Measurements from ENCODE around the gene ATP13A3. TPM values are rescaled to one million over a fixed set of nuclear protein-coding genes. Genes with fewer than 3 reads are reported as not detected.

ATP13A3 gene
- total RNA-seq, 4 donors from 2014 or later: 23.6 to 129 (median 69.8) TPM

DNA sequence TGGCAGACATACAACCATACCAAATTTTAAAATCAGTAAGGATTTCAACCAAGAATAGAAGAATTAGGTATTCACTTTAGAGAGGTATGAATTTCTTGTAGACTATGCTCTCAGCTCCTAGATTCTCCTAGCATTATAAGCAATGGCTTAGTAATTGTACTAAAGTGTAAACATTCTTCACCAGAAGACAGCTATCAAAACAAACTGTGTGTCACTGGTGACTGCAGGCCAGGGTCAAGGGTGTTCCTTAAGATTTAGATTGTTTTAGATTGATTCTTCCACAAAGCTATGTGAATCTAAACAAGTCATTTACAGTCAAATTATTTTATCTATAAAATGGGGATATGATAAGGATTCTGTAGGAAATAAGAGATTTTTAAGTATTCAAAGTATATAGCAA lies 64.6 kb downstream of the ATP13A3 start:
- H3K9me3 ChIP-seq: no peaks in the 10 kb centered on the region
- in situ Hi-C loops (cut with MboI; ENCODE audit: low pct_ligation_motif_present in 1 of 4, low pct_unique_long_range_greater_than_20kb in 1 of 4, low sequenced_read_pairs in 3 of 4): no loop called here
- TF ChIP-seq POLR2AphosphoS5 (IDR thresholded peaks at IDR 0.05) (no peak), POLR2A (IDR thresholded peaks at IDR 0.05) (no peak), EP300 (IDR thresholded peaks at IDR 0.05; ENCODE audit: low read depth) (no peak)
- TF ChIP-seq, protein P1, sequence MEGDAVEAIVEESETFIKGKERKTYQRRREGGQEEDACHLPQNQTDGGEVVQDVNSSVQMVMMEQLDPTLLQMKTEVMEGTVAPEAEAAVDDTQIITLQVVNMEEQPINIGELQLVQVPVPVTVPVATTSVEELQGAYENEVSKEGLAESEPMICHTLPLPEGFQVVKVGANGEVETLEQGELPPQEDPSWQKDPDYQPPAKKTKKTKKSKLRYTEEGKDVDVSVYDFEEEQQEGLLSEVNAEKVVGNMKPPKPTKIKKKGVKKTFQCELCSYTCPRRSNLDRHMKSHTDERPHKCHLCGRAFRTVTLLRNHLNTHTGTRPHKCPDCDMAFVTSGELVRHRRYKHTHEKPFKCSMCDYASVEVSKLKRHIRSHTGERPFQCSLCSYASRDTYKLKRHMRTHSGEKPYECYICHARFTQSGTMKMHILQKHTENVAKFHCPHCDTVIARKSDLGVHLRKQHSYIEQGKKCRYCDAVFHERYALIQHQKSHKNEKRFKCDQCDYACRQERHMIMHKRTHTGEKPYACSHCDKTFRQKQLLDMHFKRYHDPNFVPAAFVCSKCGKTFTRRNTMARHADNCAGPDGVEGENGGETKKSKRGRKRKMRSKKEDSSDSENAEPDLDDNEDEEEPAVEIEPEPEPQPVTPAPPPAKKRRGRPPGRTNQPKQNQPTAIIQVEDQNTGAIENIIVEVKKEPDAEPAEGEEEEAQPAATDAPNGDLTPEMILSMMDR (IDR thresholded peaks at IDR 0.05): no peak
- no peaks in the 10 kb centered on the region for H3K27me3 ChIP-seq
- H3K27ac ChIP-seq: no peak overlapping the region
- intact Hi-C loops (cut with DNase I; ENCODE audit: low total_unique reads): no loop called here
- no peak overlapping the region for H3K4me3 ChIP-seq
- peaks cover 0 to 10% (median 3%) of the 10 kb centered on the region in 4 donors for H3K4me1 ChIP-seq
- peaks cover 0 to 32% (median 2%) of the 10 kb centered on the region in 4 donors for H3K36me3 ChIP-seq
- DNase-seq: no peak

DNA sequence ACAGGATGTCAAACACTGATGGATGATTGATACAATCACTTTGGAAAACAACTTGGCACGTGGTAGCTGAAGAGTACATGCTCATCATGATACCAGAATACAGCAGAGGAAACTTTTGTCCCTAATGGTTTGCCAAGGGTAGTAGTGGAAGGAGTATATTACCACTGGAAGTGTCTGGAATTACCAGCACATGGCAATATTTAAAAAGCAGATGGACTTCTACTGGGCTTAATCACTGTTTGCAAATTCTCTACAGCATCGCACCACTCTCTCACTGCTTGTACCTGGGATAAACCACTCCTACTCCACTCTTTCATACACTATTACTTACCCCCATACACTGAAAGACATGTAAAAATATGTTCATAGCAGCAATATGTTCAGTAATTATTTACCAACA lies 68.1 kb downstream of the ATP13A3 start:
- intact Hi-C loops (cut with DNase I; ENCODE audit: low total_unique reads): no loop called here
- Histone ChIP-seq H3K4me1 (peaks cover 0 to 5% (median 3%) of the 10 kb centered on the region in 4 donors), H3K27me3 (no peaks in the 10 kb centered on the region), H3K9me3 (no peaks in the 10 kb centered on the region), H3K36me3 (peaks cover 0 to 16% (median 0%) of the 10 kb centered on the region in 4 donors), H3K27ac (no peak overlapping the region), H3K4me3 (no peak overlapping the region)
- 94 to 95% methylated on average over 2 of the region's 2 CpGs for WGBS, 2 donors (ENCODE audit: low coverage in 1 of 2)
- DNase-seq: no peak
- in situ Hi-C loops (cut with MboI; ENCODE audit: low pct_ligation_motif_present in 1 of 4, low pct_unique_long_range_greater_than_20kb in 1 of 4, low sequenced_read_pairs in 3 of 4): no loop called here
- TF ChIP-seq POLR2A (IDR thresholded peaks at IDR 0.05) (no peak), EP300 (IDR thresholded peaks at IDR 0.05; ENCODE audit: low read depth) (no peak), POLR2AphosphoS5 (IDR thresholded peaks at IDR 0.05) (no peak)
- TF ChIP-seq, protein P1 (IDR thresholded peaks at IDR 0.05): no peak

DNA sequence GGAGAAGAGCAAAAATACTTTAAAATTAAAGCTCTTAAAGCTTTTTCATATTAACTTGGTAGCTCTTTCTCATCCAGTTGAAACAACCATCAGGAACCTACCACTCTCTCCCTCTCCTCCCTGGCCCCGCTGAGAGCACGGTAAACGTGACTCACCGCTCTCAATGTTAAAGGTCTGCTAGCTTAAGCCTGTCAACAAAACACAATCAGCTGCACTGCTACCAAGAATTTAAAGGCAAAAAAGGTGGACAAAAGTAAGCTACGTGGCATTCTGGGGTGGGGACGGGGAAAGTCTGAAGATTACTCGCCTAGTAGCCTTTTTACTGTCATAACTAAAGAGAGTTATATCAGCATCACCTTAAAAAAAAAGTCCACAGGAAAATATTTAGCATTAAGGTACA lies 79.4 kb downstream of the ATP13A3 start:
- TF ChIP-seq EP300 (IDR thresholded peaks at IDR 0.05; ENCODE audit: low read depth): no peak
- in situ Hi-C loops (cut with MboI; ENCODE audit: low pct_ligation_motif_present in 1 of 4, low pct_unique_long_range_greater_than_20kb in 1 of 4, low sequenced_read_pairs in 3 of 4): loop anchor here in 2 of 4 donors (5.0 kb wide), 1 partner anchor 70 kb away; no protein-coding TSS in a partner anchor
- Histone ChIP-seq H3K9me3 (no peaks in the 10 kb centered on the region), H3K4me3 (no peak overlapping the region), H3K36me3 (peaks cover 0 to 8% (median 0%) of the 10 kb centered on the region in 4 donors), H3K27me3 (no peaks in the 10 kb centered on the region), H3K27ac (no peak overlapping the region), H3K4me1 (no peaks in the 10 kb centered on the region)
- intact Hi-C loops (cut with DNase I; ENCODE audit: low total_unique reads): loop anchor here (5.0 kb wide), 1 partner anchor 70 kb away; no protein-coding TSS in a partner anchor
- WGBS, 2 donors (ENCODE audit: low coverage in 1 of 2): 87 to 88% methylated on average over 3 to 7 of the region's 7 CpGs
- DNase-seq: no peak

DNA sequence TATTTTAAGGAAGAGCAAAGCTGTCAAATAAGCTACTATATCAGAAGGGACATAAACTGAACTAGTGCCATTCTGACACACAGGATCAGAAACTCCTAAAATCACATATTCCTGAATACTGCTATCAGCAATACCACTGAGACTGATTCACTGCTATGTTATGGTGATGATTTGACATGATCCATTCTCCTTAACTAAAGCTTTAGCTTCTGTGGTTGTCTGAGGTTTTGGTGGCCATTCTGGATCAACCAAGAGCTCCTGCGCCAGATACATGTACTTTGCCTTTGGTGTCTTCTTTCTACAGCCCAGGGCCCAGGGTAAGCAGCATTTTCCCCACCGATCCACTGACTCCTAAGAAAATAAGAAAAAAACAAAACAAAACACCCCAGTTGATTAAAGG lies 81.0 kb downstream of the ATP13A3 start:
- no peaks in the 10 kb centered on the region for H3K4me1 ChIP-seq
- intact Hi-C loops (cut with DNase I; ENCODE audit: low total_unique reads) (loop anchor here (5.0 kb wide), 1 partner anchor 68 kb away; no protein-coding TSS in a partner anchor), in situ Hi-C loops (cut with MboI; ENCODE audit: low pct_ligation_motif_present in 1 of 4, low pct_unique_long_range_greater_than_20kb in 1 of 4, low sequenced_read_pairs in 3 of 4) (loop anchor here in 2 of 4 donors (5.0 kb wide), 1 partner anchor 68 kb away; no protein-coding TSS in a partner anchor)
- H3K27me3 ChIP-seq: no peaks in the 10 kb centered on the region
- no peak overlapping the region for H3K27ac ChIP-seq
- WGBS, 2 donors (ENCODE audit: low coverage in 1 of 2): 96 to 98% methylated on average over 2 of the region's 2 CpGs
- TF ChIP-seq EP300 (IDR thresholded peaks at IDR 0.05; ENCODE audit: low read depth): no peak
- TF ChIP-seq POLR2AphosphoS5 (IDR thresholded peaks at IDR 0.05): no peak
- TF ChIP-seq, protein P1 (IDR thresholded peaks at IDR 0.05): no peak
- TF ChIP-seq POLR2A (IDR thresholded peaks at IDR 0.05): no peak
- H3K4me3 ChIP-seq: no peak overlapping the region
- no peaks in the 10 kb centered on the region for H3K36me3 ChIP-seq
- H3K9me3 ChIP-seq: no peaks in the 10 kb centered on the region
- DNase-seq: no peak

Measured in transverse colon (tissue), 4 donors.